GM12865 (cell line): ENCODE results near the gene TRABD.

ENCODE experiments used
- DNase-seq: peaks from one replicate; pipeline ENCODE4 v3.0.0; 2010; ENCODE audit warnings: low read depth
- H3K4me3 ChIP-seq: 2 replicates; pipeline ENCODE4 v1.5.1; 2011; ENCODE audit warnings: mild to moderate bottlenecking, low read depth, low read length, control low read depth
- CTCF ChIP-seq: IDR thresholded peaks from 2 replicates; pipeline ENCODE4 v1.5.1; 2011; ENCODE audit warnings: low read length, control low read depth, low read depth, inconsistent platforms; ENCODE audit not compliant: insufficient read depth; ENCODE audit errors: missing control alignments

The TRABD gene

GRCh38 chr22:50178471-50178864 is 7.2 kb upstream of the TRABD start:
- H3K4me3 ChIP-seq = no peak overlapping the region
- no peak for TF ChIP-seq CTCF

DNA sequence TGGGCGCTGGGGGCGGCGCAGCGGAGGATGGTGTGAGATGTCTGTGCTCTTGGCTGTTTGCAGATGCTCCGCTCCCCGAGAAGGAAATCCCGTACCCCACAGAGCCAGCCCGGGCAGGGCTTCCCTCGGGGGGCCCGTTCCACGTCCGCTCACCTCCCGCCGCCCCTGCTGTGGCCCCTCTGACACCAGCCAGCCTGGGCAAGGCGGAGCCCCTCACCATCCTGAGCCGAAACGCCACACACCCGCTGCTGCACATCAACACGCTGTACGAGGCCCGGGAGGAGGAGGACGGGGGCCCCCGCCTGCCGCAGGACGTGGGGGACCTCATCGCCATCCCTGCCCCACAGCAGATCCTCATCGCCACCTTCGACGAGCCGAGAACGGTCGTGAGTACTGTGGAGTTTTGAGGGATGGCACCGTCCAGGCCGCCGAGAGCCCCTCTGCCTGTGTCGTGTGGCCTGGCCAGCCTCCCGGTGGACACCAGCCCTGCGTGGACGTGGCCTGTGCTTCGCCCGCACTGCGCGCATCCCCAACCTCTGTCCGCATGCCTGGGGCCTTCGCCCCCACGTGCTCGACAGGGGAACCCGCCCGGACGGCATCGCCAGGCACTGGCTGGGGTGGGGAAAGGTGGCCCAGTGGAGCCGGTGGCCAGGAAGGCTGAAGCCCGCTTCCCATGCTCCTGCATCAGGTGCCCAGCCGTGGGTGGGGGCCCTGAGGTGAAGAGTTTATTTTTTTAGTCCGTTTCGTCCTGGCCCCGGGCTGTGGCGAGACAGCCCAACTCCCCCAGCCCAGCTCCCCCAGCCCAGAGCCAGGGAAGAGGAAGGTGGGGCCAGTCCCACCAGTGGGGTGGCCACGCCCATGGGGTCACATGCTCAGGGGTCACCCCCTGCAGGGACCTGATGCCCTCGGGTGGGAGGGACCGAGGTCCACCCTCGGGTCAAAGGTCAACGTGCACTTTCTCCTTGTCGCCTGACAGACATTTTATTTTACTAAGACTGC is 6.5 kb upstream of the TRABD start:
- no peak for TF ChIP-seq CTCF
- no peak for DNase-seq
- H3K4me3 ChIP-seq = no peak overlapping the region

More at GRCh38 chr22:50178471-50178864, 7.2 kb upstream of the TRABD start:
- DNase-seq = no peak

- TF ChIP-seq CTCF = no peak
- DNase-seq = no peak
- no peak overlapping the region for H3K4me3 ChIP-seq
These were observed 5.6 kb upstream of the TRABD start for GRCh38 chr22:50179937-50180726.

DNA sequence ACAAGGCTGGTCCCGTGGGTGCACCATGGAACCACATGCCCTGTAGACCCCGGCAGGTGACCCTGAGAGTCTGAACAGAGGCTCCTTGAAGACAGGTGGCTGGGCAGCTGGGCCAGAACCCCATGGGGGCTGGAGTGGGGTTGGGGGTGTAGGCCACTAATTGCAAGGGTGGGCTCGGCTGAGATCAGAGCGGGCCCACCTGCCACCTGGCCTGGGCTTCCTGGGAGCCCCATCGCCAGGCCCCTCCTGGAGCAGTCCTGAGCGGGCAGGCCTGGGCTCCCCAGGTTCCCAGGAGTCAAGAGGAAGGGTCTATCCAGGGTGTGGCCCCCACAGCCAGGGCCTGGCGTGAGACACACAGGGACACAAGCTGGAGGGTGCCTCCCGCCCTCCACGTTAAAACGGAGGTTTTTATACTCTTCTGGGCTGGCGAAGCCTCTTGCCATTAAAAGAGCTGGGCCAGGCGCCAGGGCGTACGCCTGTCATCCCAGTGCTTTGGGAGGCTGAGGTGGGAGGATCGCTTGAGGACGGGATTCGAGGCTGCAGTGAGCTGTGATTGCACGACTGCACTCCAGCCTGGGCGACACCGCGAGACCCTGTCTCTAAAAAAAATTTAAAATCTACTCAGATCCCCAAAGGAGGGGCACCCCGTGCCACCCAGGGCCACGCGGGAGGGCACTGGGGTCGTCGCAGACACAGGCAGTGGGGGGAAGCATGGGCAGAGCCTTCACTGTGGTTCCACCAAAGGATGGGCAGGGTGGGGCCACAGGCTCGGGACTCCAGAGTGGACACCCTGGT is 4.8 kb upstream of the TRABD start:
- H3K4me3 ChIP-seq = no peak overlapping the region
- no peak for TF ChIP-seq CTCF
- no peak for DNase-seq

DNA sequence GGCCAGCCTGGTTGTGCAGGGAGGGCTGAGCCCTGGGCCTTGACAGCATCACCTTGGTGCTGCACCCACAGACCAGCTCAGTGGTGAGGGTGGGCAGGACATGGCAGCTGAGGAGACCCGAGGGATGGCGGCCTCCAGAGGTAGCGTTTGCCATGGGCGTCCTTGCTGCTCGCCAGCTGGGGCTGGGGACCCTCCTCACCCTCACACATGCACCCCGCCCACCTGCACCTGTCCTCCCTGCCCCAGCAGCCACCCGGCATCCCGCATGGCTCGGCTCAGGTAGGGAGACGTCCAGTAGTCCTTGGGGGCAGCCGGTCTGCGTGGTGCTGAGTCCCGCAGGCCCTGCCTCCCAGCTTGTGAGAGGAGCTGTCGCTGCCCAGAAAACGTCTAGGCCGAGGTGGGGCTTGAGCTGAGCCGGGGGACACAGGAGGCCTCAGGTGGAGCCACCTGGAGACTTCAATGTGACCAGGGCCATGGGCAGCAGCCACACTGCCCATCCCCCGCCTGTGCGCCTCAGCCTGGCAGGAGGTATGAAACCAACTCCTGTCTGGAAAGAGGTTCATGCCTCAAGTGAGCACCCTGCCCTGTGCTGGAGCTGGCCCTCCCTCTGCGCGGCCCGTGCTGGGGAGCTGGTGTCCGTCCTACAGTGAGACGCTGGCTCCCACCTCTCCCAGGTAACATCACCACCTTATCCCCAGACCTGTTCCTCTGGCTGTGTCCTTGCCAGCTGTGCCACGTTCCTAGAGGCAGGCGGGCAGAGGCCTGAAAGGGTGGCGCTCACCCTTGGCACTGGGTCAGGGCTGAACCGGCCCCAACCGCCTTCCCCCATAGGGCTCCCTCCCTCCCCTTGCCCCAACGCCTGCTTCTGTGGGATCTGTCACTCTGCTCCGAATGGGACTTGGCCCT is 3.3 kb upstream of the TRABD start:
- no peak for DNase-seq
- TF ChIP-seq CTCF = no peak
- H3K4me3 ChIP-seq = no peak overlapping the region
